ENCODE data around the gene NFE2L1. TPM values are rescaled to one million over a fixed set of nuclear protein-coding genes. Genes with fewer than 3 reads are reported as not detected.

The NFE2L1 gene
- total and polyA plus RNA-seq, 9 of the 15 experiments (the other 6 are each of a cell fraction or from before 2014, with no cell fraction given), result 2.0 to 68.6 (median 39.7) TPM

DNA sequence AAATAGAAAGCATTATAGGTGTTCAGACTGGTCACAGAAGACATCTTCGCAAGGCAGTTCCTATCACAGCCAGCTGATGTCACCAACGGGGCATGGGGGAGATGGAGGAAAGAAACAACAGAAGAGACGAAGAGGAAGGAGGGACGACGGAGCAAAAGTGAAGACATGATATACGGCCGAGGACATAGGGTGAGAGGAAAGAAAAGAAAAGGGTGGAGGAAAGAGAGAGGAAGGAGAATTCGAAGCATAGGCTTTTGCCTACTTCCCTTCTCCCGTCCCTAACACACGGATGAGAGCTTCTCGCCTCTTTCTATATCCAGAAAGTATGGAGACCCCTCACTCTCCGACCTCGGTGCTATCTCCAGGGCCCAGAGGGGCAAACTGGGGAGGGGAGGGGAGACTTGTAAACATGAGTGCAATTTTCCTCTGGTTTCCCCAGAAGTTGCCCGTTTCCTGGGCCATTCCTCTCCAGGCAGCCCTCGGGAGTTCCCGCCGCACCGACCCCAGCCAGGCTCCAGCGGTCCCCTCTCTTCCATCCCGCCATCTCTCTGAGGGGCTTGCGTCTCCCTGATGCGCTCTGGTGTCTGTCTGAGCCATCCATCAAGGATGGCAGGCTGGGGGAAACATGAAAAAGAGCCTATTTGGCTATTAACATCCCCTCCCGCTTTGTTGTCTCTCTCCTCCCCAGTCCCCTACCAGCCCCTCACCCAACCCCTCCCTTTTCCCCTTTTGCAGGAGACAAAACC is 36.6 kb upstream of the NFE2L1 start (continued):
- TF ChIP-seq CREB3L1 (IDR thresholded peaks at IDR 0.05; ENCODE audit: borderline replicate concordance, low read depth) (no peak), MAFG (tag; conservative IDR thresholded peaks at IDR 0.05) (no peak), SUPT5H (IDR thresholded peaks at IDR 0.05) (no peak), RBM39 (optimal IDR thresholded peaks at IDR 0.05; ENCODE audit: low read depth, low read length) (no peak), GATAD2A (IDR thresholded peaks at IDR 0.05) (0 out of 2 replicates have a peak, but pooled peaks have one; percentile 41), ZBTB2 (IDR thresholded peaks at IDR 0.05) (peak; percentile 72; the same call in 1 of the 2 replicates), NFIC (IDR thresholded peaks at IDR 0.05) (no peak; the same call in 1 of the 2 replicates), TOE1 (IDR thresholded peaks at IDR 0.05; ENCODE audit: borderline replicate concordance) (0 out of 2 replicates have a peak, but pooled peaks have one; percentile 37), TOE1 (CRISPR knock-in tag; IDR thresholded peaks at IDR 0.05; ENCODE audit: borderline replicate concordance, low read depth) (no peak), TCF3 (CRISPR knock-in tag; IDR thresholded peaks at IDR 0.05) (no peak), GATA2 (CRISPR knock-in tag; IDR thresholded peaks at IDR 0.05) (no peak), SMC3 (conservative IDR thresholded peaks at IDR 0.05; ENCODE audit: insufficient read depth, low read depth, low read length) (peak; percentile 30; the same call in 1 of the 2 replicates), FOSL1 (tag; conservative IDR thresholded peaks at IDR 0.05) (no peak), CBFA2T2 (conservative IDR thresholded peaks at IDR 0.05) (no peak), ZZZ3 (IDR thresholded peaks at IDR 0.05) (no peak), ELF4 (CRISPR knock-in tag; IDR thresholded peaks at IDR 0.05) (peak; percentile 73; the same call in 1 of the 2 replicates), PTBP1 (IDR thresholded peaks at IDR 0.05; ENCODE audit: low read depth, low read length) (no peak), ZNF77 (CRISPR knock-in tag; IDR thresholded peaks at IDR 0.05) (no peak), XRCC5 (IDR thresholded peaks at IDR 0.05; ENCODE audit: low read depth, low read length) (no peak), CCAR2 (IDR thresholded peaks at IDR 0.05; ENCODE audit: low read depth, low read length) (no peak)
- TF ChIP-seq, protein P1, sequence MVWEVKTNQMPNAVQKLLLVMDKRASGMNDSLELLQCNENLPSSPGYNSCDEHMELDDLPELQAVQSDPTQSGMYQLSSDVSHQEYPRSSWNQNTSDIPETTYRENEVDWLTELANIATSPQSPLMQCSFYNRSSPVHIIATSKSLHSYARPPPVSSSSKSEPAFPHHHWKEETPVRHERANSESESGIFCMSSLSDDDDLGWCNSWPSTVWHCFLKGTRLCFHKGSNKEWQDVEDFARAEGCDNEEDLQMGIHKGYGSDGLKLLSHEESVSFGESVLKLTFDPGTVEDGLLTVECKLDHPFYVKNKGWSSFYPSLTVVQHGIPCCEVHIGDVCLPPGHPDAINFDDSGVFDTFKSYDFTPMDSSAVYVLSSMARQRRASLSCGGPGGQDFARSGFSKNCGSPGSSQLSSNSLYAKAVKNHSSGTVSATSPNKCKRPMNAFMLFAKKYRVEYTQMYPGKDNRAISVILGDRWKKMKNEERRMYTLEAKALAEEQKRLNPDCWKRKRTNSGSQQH (CRISPR knock-in tag; IDR thresholded peaks at IDR 0.05), result 0 out of 2 replicates have a peak, but pooled peaks have one; percentile 79
- TF ChIP-seq, protein P2, sequence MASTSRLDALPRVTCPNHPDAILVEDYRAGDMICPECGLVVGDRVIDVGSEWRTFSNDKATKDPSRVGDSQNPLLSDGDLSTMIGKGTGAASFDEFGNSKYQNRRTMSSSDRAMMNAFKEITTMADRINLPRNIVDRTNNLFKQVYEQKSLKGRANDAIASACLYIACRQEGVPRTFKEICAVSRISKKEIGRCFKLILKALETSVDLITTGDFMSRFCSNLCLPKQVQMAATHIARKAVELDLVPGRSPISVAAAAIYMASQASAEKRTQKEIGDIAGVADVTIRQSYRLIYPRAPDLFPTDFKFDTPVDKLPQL (IDR thresholded peaks at IDR 0.05; ENCODE audit: extremely low read depth, insufficient read length), result no peak
- TF ChIP-seq, protein P3, sequence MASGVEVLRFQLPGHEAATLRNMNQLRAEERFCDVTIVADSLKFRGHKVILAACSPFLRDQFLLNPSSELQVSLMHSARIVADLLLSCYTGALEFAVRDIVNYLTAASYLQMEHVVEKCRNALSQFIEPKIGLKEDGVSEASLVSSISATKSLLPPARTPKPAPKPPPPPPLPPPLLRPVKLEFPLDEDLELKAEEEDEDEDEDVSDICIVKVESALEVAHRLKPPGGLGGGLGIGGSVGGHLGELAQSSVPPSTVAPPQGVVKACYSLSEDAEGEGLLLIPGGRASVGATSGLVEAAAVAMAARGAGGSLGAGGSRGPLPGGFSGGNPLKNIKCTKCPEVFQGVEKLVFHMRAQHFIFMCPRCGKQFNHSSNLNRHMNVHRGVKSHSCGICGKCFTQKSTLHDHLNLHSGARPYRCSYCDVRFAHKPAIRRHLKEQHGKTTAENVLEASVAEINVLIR (CRISPR knock-in tag; IDR thresholded peaks at IDR 0.05), result no peak
